Stimulated activated CD8-positive, alpha-beta memory T cell treated with anti-CD3 and anti-CD28 coated beads, Interleukin-15, amount 100 ng/mL, for 4 hours (primary cell): Measurements from ENCODE around the gene IL1B.
A peak's percentile ranks its signal among the peaks of the same experiment; 100 is the strongest.
"Not testable (repeated sequence)": the region's sequence is repeated elsewhere in the genome, so short reads cannot be mapped to it uniquely, and the experiment has no call there.

Experiments used
- DNase-seq, 2 donors: peaks; one replicate each; pipeline ENCODE4 v3.0.0-alpha.2; 2020; ENCODE audit warnings: low read depth in 2 of 2

The IL1B gene

GRCh38 chr2:112836695-112837117, at the start of gene IL1B:
IL1B (minus strand) TSS chr2:112836779; CDS start chr2:112836229, 550 bp downstream.
- no peak for DNase-seq

- no peak for DNase-seq
Observed at GRCh38 chr2:112886291-112886690, 49.7 kb upstream of the IL1B start.

- DNase-seq = no peak
Observed at GRCh38 chr2:112885506-112885902, 48.9 kb upstream of the IL1B start.

- DNase-seq = peak; percentile 14 to 30
Observed at GRCh38 chr2:112884869-112885505, 48.4 kb upstream of the IL1B start.

GRCh38 chr2:112883669-112884068, 47.1 kb upstream of the IL1B start:
- DNase-seq = no peak

- DNase-seq = no peak
Observed at GRCh38 chr2:112881217-112881985, 44.8 kb upstream of the IL1B start.

GRCh38 chr2:112880696-112881095, 44.1 kb upstream of the IL1B start:
- no peak for DNase-seq

- no peak for DNase-seq
Observed at GRCh38 chr2:112880091-112880531, 43.5 kb upstream of the IL1B start.

GRCh38 chr2:112879491-112880041, 43.0 kb upstream of the IL1B start:
- no peak for DNase-seq

GRCh38 chr2:112877423-112877822, 40.8 kb upstream of the IL1B start:
- no peak for DNase-seq

- DNase-seq = no peak
Observed at GRCh38 chr2:112876971-112877361, 40.4 kb upstream of the IL1B start.

GRCh38 chr2:112876257-112876970, 39.8 kb upstream of the IL1B start:
- DNase-seq = no peak

GRCh38 chr2:112870841-112871835, 34.6 kb upstream of the IL1B start:
- no peak for DNase-seq

GRCh38 chr2:112869258-112869842, 32.8 kb upstream of the IL1B start:
- DNase-seq = no peak

GRCh38 chr2:112867701-112868631, 31.4 kb upstream of the IL1B start:
- DNase-seq = no peak

- DNase-seq = no peak
Observed at GRCh38 chr2:112866128-112866835, 29.7 kb upstream of the IL1B start.

GRCh38 chr2:112864072-112864471, 27.5 kb upstream of the IL1B start:
- no peak for DNase-seq

GRCh38 chr2:112859406-112860183, 23.0 kb upstream of the IL1B start:
- not testable (repeated sequence) for DNase-seq
